ENCODE measurements around the gene NID1.

DNA sequence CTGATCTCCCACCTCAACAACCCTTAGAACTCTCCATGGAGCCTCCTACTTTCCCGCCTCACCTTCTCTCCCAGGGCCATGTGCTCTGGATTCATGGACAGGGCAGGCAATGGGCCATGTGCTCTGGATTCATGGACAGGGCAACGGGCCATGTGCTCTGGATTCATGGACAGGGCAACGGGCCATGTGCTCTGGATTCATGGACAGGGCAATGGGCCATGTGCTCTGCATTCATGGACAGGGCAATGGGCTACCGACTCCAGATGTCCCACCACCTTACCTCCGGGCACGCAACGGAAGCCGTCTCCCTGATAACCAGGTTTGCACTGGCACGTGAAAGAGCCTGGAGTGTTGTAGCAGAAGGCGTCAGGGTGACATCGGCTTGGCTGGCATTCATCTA lies 53.2 kb downstream of the NID1 start:
- no peak for TF ChIP-seq SUZ12 (IDR thresholded peaks at IDR 0.05; ENCODE audit: extremely low read depth, insufficient read depth, insufficient read length)
- no peak for TF ChIP-seq ZNF274 (IDR thresholded peaks at IDR 0.05; ENCODE audit: low read depth, low read length)

Measured in NT2/D1 (cell line).